Stimulated activated CD4-positive, alpha-beta T cell treated with anti-CD3 and anti-CD28 coated beads, Interleukin-1b, Interleukin-23, amount 100 ng/mL, for 48 hours (primary cell): ENCODE measurements around the gene BDNF.
"Not testable (repeated sequence)": the region's sequence is repeated elsewhere in the genome, so short reads cannot be mapped to it uniquely, and the experiment has no call there.

Experiments
- DNase-seq: peaks from one replicate; pipeline ENCODE4 v3.0.0-alpha.2; 2020

Gene BDNF

GRCh38 chr11:27665508-27666101 is 34.6 kb downstream of the BDNF start:
- not testable (repeated sequence) for DNase-seq

DNA sequence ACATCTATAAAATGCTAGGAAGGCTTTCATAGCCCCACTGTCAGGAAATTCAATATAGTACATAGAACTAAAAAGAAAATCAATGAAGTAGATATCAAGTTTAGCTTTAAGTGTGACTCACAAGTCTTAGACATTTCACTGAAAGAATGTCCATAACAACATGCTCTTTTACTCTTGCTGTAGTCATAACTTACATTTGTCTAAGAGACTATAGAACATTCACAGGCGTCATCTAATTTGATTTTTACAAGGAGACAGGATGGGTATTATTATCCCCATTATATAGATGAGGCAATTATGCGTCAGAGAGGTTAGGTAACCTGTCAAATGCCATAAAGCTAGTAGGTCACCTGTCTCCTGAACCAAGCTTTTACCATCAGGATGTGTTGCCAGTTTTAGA is 36.9 kb downstream of the BDNF start:
- DNase-seq, result no peak

DNA sequence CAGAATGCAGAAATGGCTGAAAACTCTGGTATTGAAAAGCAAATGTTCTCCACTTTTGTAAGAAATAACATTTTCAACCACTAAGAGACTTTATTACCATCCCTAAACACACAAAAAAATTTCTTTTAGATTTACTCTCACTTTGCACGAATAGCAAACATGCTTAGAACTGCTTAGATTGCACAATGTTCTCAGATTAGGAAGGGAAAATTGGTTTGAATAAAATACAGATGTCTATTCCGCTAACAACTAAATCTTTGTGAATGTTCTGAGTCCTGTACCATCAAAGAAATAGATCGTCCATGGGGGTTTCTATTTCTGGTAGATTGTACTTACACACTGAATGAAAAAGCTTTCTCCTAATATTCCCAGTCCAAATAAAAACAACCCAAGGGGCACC is 40.1 kb downstream of the BDNF start:
- DNase-seq, result no peak

- DNase-seq, result no peak
Measured at GRCh38 chr11:27658535-27659236, 41.6 kb downstream of the BDNF start.

- DNase-seq, result no peak
Measured at GRCh38 chr11:27656806-27657483, 43.3 kb downstream of the BDNF start.

DNA sequence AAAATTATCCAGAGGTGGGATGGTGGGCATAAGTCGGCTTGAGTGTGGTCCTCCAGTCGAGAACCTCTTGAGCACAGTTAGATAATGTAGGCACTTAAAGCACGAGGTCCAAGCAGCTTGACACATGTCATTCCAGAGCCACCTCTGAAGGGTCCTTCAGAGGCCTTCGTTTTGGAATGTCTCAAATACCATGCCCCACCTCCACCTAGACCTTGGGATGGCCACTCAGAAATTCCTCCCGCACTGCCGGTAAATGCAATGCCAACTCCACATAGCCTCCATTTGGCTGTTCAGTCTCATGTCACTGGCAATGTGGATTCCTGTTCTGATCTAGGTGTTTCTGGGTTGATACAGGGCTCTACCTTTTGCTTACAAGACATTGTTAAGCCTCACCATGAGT is 43.9 kb downstream of the BDNF start:
- DNase-seq, result no peak

DNA sequence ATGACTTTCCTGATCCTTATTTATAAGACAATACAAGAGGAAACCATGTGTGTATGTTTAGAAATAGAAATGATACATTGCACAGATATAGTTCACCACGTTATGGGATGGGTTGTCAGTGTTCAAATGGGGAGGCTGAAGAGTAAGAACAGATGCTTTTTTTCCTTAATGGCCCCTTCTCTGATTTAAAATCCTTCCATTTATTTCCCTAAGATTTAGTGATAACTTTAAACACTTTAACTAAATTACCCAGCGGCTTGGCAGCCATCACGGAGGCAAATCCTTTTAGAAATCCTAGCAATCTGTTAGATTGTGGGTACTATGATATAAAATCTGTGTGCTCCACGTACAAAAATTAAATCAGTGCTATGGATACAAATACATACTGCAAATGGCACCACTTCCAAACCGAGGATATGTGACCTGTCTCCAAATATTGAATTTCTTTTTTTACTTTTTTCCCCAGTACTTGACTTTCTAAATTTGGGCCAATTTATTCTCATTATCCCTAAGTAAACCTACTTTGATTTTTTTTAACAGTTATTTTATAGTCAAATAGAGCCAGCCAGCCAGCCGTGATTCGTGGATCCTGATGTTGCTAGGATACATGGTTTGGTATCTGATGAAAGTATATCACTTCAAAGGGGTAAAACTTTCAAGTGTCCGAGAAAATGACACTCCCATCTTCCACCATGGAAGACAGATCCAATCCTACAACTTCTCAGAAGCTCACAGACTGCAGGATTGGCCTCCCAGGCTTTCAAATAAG is 46.1 kb downstream of the BDNF start:
- no peak for DNase-seq

DNA sequence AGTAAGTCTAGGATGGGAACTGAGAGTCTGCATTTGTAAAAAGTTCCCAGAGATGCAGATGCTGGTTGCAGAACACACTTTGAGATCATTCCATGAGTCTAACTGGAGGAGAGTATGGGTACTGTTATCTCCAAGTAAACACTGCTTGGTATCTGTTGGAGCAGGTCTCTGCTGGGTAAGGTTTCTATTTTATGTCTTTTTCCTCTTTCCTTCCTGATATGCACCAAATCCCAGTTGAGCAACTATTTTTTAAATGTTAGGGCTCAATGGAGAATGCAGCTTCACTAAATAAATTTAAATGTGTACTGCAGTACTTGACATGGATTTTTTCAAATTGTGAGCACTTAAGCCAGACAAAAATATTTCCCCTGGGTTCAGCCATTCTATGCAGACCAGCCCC is 48.5 kb downstream of the BDNF start:
- DNase-seq, result no peak

GRCh38 chr11:27650988-27651387 is 49.3 kb downstream of the BDNF start:
- no peak for DNase-seq

GRCh38 chr11:27649800-27650199 is 50.5 kb downstream of the BDNF start:
- DNase-seq, result no peak

- DNase-seq, result no peak
Measured at GRCh38 chr11:27648840-27649239, 51.4 kb downstream of the BDNF start.

GRCh38 chr11:27646051-27646818 is 54.0 kb downstream of the BDNF start:
- no peak for DNase-seq

GRCh38 chr11:27642954-27643353 is 57.3 kb downstream of the BDNF start:
- no peak for DNase-seq

GRCh38 chr11:27640954-27641353 is 59.3 kb downstream of the BDNF start:
- DNase-seq, result no peak

- no peak for DNase-seq
Measured at GRCh38 chr11:27635567-27636037, 64.7 kb downstream of the BDNF start.

- not testable (repeated sequence) for DNase-seq
Measured at GRCh38 chr11:27634776-27635175, 65.5 kb downstream of the BDNF start.

DNA sequence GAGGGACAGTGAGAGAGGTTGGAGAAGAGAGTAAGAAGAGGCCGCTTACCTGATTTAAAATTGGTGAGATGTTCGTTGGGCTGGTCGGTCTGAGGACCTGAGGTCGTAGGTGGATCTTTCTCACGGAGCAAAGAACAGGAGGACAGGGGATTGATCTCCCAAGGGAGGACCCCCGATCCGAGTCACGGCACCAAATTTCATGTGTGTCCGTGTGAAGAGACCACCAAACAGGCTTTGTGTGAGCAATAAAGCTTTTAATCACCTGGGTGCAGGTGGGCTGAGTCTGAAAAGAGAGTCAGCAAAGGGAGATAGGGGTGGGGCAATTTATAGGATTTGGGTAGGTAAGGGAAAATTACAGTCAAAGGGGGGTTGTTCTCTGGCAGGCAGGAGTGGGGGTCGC is 66.0 kb downstream of the BDNF start:
- not testable (repeated sequence) for DNase-seq

DNA sequence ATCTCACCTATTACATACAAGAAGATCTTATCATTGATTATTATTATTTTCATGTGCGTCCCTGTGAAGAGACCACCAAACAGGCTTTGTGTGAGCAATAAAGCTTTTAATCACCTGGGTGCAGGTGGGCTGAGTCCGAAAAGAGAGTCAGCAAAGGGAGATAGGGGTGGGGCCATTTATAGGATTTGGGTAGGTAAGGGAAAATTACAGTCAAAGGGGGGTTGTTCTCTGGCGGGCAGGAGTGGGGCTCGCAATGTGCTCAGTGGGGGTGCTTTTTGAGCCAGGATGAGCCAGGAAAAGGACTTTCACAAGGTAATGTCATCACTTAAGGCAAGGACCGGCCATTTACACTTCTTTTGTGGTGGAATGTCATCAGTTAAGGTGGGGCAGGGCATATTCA is 71.2 kb downstream of the BDNF start:
- DNase-seq, result not testable (repeated sequence)

DNA sequence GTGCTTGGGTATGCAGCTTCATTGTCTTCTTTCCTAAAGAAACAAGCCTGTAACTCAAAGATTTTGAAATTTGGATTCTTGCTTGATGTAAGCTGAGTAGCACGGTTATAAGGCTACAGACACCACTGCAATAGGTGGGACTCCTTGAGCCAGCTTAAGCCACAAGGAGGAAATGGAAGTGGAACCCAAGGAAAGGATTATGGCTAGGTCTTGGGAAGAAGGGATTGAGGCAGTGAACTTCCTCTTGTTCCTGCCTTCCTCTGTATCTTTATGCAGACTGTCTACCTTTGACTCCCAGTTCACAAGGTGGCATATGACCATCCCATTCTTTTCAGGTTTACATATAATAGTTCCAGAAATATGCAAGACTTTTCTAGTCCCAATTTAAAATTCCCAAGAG is 72.3 kb downstream of the BDNF start:
- no peak for DNase-seq

GRCh38 chr11:27626938-27627586 is 73.2 kb downstream of the BDNF start:
- DNase-seq, result no peak

- DNase-seq, result no peak
Measured at GRCh38 chr11:27626269-27626937, 73.9 kb downstream of the BDNF start.
